Measurements from ENCODE around the gene SLCO1B1.

DNA sequence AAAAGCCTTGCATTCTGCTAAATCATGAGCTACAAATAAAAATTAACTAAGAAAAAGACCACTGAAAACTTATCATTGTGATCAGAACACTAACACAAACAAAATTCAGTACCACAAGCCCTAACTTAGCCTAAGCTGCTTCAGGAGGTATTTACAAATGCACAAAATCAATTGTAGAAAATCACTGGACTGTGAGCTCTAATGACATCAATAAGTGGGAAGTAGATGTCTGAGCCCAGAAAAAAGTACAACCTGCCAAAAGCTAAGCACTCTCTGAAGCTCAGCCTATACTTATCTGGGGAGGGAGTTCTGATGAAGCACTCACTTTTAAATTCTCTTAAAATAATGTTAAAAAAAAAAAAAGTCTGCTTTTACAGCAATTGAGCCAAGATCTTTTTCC is 92.9 kb downstream of the SLCO1B1 start:
- TF ChIP-seq, protein P1, sequence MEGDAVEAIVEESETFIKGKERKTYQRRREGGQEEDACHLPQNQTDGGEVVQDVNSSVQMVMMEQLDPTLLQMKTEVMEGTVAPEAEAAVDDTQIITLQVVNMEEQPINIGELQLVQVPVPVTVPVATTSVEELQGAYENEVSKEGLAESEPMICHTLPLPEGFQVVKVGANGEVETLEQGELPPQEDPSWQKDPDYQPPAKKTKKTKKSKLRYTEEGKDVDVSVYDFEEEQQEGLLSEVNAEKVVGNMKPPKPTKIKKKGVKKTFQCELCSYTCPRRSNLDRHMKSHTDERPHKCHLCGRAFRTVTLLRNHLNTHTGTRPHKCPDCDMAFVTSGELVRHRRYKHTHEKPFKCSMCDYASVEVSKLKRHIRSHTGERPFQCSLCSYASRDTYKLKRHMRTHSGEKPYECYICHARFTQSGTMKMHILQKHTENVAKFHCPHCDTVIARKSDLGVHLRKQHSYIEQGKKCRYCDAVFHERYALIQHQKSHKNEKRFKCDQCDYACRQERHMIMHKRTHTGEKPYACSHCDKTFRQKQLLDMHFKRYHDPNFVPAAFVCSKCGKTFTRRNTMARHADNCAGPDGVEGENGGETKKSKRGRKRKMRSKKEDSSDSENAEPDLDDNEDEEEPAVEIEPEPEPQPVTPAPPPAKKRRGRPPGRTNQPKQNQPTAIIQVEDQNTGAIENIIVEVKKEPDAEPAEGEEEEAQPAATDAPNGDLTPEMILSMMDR (optimal IDR thresholded peaks at IDR 0.05 in 1 of 3, IDR thresholded peaks at IDR 0.05 in 1 of 3, conservative IDR thresholded peaks at IDR 0.05 in 1 of 3; ENCODE audit: extremely low read depth in 1 of 3, insufficient read depth in 2 of 3, low read length in 3 of 3), result no peak
- TF ChIP-seq EZH2 (IDR thresholded peaks at IDR 0.05; ENCODE audit: low read length), result no peak

Measured in keratinocyte (primary cell).